WERI-Rb-1 (cell line): ENCODE results near the gene SCRT2.
"Not testable (repeated sequence)": the region's sequence is repeated elsewhere in the genome, so short reads cannot be mapped to it uniquely, and the experiment has no call there.

Source experiments
- DNase-seq: peaks from one replicate; pipeline ENCODE4 v3.0.0-alpha.2; 2020
- H3K27ac ChIP-seq: fragments of 250-450 bp; sonication (Bioruptor Pico); 2 replicates; pipeline ENCODE4 v1.5.1; 2020; ENCODE audit warnings: mild to moderate bottlenecking, moderate library complexity
- H3K27me3 ChIP-seq: fragments of 250-450 bp; sonication (Bioruptor Pico); 2 replicates; pipeline ENCODE4 v1.5.1; 2021; ENCODE audit warnings: mild to moderate bottlenecking, low read depth, moderate library complexity; ENCODE audit not compliant: insufficient read depth, severe bottlenecking
- H3K36me3 ChIP-seq: fragments of 250-450 bp; sonication (Bioruptor Pico); 2 replicates; pipeline ENCODE4 v1.5.1; 2020; ENCODE audit warnings: mild to moderate bottlenecking, moderate library complexity
- H3K4me3 ChIP-seq: 2 replicates; pipeline ENCODE4 v1.5.1; 2011; ENCODE audit warnings: low read depth, mild to moderate bottlenecking, control low read depth, low read length
- H3K9me3 ChIP-seq: fragments of 250-450 bp; sonication (Bioruptor Pico); 2 replicates; pipeline ENCODE4 v1.5.1; 2021; ENCODE audit warnings: mild to moderate bottlenecking, moderate library complexity; ENCODE audit not compliant: severe bottlenecking
- CTCF ChIP-seq: IDR thresholded peaks from 2 replicates; pipeline ENCODE4 v1.5.1; 2011; ENCODE audit warnings: low read depth, mild to moderate bottlenecking, control low read depth, inconsistent platforms, low read length

The SCRT2 gene

GRCh38 chr20:646107-646867 is 29.3 kb downstream of the SCRT2 start:
- no peak overlapping the region for H3K4me3 ChIP-seq
- H3K27me3 ChIP-seq: no peaks in the 10 kb centered on the region
- H3K36me3 ChIP-seq: peaks cover 35% of the 10 kb centered on the region
- TF ChIP-seq CTCF: no peak
- H3K9me3 ChIP-seq: no peaks in the 10 kb centered on the region
- DNase-seq: no peak
- no peak overlapping the region for H3K27ac ChIP-seq

- peak; percentile 94 for TF ChIP-seq CTCF
- no peak overlapping the region for H3K4me3 ChIP-seq
- H3K27ac ChIP-seq: no peak overlapping the region
Measured at GRCh38 chr20:645318-646106, 30.1 kb downstream of the SCRT2 start.

GRCh38 chr20:644692-645317 is 30.8 kb downstream of the SCRT2 start:
- Histone ChIP-seq H3K27ac (no peak overlapping the region), H3K9me3 (no peaks in the 10 kb centered on the region), H3K36me3 (peaks cover 23% of the 10 kb centered on the region), H3K27me3 (no peaks in the 10 kb centered on the region), H3K4me3 (no peak overlapping the region)
- no peak for DNase-seq
- TF ChIP-seq CTCF: no peak

More at GRCh38 chr20:645318-646106, 30.1 kb downstream of the SCRT2 start:
- Histone ChIP-seq H3K9me3 (no peaks in the 10 kb centered on the region), H3K36me3 (peaks cover 31% of the 10 kb centered on the region), H3K27me3 (no peaks in the 10 kb centered on the region)
- DNase-seq: peak; percentile 84

- Histone ChIP-seq H3K27me3 (no peaks in the 10 kb centered on the region), H3K9me3 (no peaks in the 10 kb centered on the region), H3K27ac (peak overlapping the region; percentile 52; the same call in 1 of the 2 replicates), H3K36me3 (peaks cover 9% of the 10 kb centered on the region), H3K4me3 (peak overlapping the region; percentile 45)
- TF ChIP-seq CTCF: no peak
- peak; percentile 69 for DNase-seq
Measured at GRCh38 chr20:642398-643174, 33.0 kb downstream of the SCRT2 start.

GRCh38 chr20:642013-642397 is 33.6 kb downstream of the SCRT2 start:
- DNase-seq, H3K27ac ChIP-seq: not testable (repeated sequence)

More at GRCh38 chr20:642013-642397, 33.6 kb downstream of the SCRT2 start:
- not testable (repeated sequence) for H3K9me3 ChIP-seq, H3K36me3 ChIP-seq, H3K27me3 ChIP-seq
- H3K4me3 ChIP-seq: peak overlapping the region; percentile 45
